ENCODE results near the gene ALCAM. TPM values are rescaled to one million over a fixed set of nuclear protein-coding genes. Genes with fewer than 3 reads are reported as not detected.

The ALCAM gene
- total RNA-seq, 4 donors from 2014 or later: 7.3 to 249 (median 26.8) TPM

GRCh38 chr3:105349684-105350387 is 16.9 kb upstream of the ALCAM start:
- no peak for TF ChIP-seq CTCF (IDR thresholded peaks at IDR 0.05; ENCODE audit: low read depth)

- TF ChIP-seq CTCF (IDR thresholded peaks at IDR 0.05; ENCODE audit: low read depth): no peak
Observed at GRCh38 chr3:105351821-105352220, 14.9 kb upstream of the ALCAM start.

- TF ChIP-seq CTCF (IDR thresholded peaks at IDR 0.05; ENCODE audit: low read depth): no peak
Observed at GRCh38 chr3:105352976-105353375, 13.7 kb upstream of the ALCAM start.

GRCh38 chr3:105353485-105354161 is 13.1 kb upstream of the ALCAM start:
- TF ChIP-seq CTCF (IDR thresholded peaks at IDR 0.05; ENCODE audit: low read depth): no peak

GRCh38 chr3:105354429-105354828 is 12.3 kb upstream of the ALCAM start:
- no peak for TF ChIP-seq CTCF (IDR thresholded peaks at IDR 0.05; ENCODE audit: low read depth)

- TF ChIP-seq CTCF (IDR thresholded peaks at IDR 0.05; ENCODE audit: low read depth): no peak
Observed at GRCh38 chr3:105355408-105356061, 11.2 kb upstream of the ALCAM start.

GRCh38 chr3:105356396-105356795 is 10.3 kb upstream of the ALCAM start:
- no peak for TF ChIP-seq CTCF (IDR thresholded peaks at IDR 0.05; ENCODE audit: low read depth)

All from subcutaneous adipose tissue (tissue), 4 donors.